ENCODE results near the gene SMIM34.
"Not testable (repeated sequence)": the region's sequence is repeated elsewhere in the genome, so short reads cannot be mapped to it uniquely, and the experiment has no call there.

GRCh38 chr21:34374940-34375618, 48.7 kb downstream of the SMIM34 start, which contains the start of gene SMIM11:
- not testable (repeated sequence) for TF ChIP-seq CTCF (IDR thresholded peaks at IDR 0.05; ENCODE audit: borderline replicate concordance, extremely low read depth, low read length, poor library complexity, severe bottlenecking); EZH2 (IDR thresholded peaks at IDR 0.05; ENCODE audit: borderline replicate concordance, low read depth, low read length, severe bottlenecking)

Data from DND-41 (cell line).